ENCODE data around the gene CASTOR2.
"Not testable (repeated sequence)": the region's sequence is repeated elsewhere in the genome, so short reads cannot be mapped to it uniquely, and the experiment has no call there.

The CASTOR2 gene

DNA sequence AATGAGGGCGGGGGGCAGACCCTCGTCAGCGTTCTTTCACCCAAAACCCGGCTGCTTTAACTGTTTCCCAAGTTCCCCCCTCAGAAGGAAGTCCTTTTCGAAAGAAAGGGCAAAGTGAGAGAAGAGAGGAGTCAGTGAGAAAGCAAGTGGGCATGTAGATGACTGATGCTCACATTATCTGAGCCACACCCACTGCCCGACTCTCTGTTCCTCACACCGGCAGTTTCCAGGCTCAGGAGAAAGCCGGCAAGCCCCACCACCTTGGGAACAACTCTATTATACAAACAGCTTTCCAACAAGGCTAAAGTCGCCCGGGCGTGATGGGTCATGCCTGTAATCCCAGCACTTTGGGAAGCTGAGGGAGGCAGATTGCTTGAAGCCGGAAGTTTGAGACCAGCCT, 86.0 kb downstream of the CASTOR2 start:
- no peak for DNase-seq
- no peak for ATAC-seq

DNA sequence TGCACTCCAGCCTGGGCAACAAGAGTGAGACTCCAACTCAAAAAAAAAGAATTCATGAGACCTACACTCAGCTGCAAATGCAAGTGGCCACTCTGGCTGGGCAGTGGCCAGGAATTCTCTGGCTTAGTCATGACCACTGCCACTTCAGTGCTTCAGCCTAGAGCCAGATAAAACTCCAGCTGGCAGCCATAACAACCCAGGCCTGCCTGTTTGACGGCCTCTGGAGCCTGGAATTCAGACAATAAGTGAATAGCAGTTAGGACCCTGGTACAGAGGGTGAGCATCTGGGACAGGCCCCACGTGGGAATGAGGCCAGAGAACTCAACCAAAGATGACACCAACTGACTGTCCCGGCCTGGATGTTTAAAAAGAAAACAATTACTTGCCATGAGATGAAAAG, 90.2 kb downstream of the CASTOR2 start:
- no peak for ATAC-seq
- DNase-seq, result no peak

DNA sequence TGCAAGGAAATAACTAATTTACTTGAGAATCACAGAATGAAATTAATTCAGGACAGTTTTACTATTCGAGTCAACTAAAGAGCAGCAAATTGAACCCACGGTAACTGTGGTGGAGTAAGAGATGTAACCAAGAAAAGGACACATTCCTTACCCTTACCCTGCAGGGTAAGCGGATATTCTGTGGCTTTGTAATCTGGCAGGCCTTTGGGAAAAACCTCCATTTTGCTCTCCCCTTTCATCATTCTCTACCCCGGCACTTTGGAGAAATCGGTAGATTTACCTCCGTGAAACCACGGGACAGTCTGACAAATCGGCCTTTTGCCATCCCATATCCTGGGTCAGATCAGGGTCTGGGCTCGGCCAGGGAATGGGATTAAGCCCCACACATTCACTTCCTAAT, 90.7 kb downstream of the CASTOR2 start:
- ATAC-seq (no peak), DNase-seq (no peak)

DNA sequence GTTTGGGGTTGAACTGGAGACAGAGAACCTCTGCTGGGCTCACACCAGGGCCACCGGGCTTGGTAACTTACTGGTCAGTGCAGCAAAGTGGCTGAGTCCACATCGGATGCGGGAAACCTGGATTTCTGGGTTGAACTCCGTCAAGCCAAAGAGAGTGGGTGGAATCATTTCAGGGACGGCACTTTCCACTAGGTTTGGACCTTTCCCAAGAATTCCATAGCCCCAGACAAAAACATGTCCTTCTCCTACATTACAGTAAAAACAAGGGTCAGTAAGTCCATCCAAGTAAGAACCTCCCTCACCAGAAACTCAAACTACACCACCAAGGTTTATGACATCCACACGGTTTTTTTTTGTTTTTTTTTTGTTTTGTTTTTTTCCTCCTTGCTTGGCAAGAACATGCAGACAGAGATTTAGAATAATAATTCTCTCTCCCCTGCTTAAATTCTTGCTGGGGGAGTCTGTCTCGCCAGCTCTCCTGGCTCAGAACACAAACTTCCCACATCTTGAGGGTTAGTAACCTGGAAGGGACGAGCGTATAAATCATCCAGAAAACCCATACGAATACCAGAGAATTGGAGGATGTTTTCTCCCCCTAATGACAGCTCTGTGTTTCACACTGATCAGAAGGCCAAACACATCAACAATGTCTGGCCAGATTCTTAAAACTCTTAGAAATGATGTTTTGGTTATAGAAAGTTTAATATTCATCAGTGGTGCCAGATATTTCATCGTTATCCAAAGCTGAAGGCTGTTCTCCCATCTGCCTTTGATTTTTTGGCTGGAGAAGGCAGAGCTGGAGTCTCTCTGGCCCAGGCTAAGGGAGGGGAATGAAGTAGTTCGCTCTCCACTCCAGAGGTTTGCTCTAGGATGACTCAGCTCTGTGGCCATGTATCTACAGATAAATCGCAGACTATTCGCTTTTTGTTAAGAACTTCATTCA, 91.6 kb downstream of the CASTOR2 start:
- ATAC-seq, result no peak
- DNase-seq, result no peak

DNA sequence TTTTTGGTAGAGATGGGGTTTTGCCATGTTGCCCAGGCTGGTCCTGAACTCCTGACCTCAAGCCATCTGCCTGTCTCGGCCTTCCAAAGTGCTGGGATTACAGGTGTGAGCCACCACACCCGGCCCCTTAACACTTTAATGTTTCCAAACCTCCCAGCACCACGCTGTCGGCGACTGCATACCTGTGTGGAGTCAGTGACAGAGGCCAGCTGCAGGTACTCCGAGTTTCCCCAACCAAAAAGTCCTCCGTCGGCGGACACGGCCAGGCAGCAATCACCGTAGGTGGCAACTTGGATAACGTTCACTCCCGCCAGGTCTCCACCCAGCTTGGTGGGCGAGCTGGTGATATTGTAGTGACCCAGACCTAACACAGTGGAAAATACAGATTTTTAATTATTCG, 93.9 kb downstream of the CASTOR2 start:
- ATAC-seq (no peak), DNase-seq (no peak)

DNA sequence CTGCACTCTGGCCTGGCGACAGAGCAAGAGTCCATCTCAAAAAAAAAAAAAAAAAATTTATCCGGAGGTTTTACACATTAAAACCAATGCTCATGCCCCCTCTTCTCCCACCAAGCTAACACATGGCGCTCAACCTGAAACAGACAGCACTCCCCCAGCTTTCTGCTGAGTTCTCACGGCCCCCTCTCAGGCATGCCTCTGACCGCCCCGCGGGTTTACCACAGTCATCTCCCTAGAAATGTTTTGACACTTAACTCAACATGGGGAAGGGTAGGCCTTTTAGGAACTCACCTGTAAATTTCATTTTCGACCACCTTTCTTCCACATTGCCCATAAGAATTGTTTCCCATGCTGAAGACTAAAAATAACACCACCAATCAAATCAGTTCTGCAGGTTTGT, 99.8 kb downstream of the CASTOR2 start:
- DNase-seq (no peak), ATAC-seq (no peak)

DNA sequence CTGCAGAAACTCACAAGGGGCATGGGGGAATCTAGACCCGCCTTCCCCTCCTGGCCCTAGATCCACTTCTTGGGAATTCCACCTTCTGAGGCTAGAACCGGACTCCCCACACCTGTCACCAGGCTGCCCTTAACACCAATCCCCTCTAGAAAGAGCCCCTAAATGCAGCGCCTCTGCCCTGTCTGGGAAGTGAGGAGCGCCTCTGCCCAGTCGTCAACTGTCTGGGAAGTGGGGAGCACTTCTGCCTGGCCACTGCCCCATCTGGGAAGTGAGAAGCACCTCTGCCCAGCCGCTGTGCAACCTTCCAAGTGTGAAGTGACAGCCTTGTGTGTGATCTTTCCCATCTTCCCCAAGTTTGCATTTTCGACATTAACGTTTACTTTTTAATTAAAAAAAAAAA, 100.3 kb downstream of the CASTOR2 start:
- DNase-seq (no peak), ATAC-seq (no peak)

DNA sequence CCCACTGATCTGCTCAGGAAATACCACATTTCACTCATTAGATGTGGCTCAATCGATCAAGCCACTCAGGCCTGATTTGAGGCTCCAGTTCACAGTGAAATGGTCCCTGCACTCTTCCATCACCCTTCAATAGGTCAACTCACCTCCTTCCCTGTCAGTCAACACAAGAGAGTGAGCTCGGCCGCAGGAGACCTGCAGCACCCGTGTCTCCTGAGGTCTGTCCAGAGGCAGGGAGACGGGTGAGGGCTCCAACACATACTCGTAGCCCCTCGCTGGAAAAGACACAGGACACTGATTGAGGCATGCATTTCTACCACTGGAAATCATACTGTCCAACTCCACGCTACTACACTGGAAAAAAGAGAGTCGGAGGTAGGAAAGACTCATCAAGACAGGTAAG, 102.0 kb downstream of the CASTOR2 start:
- ATAC-seq, result no peak
- no peak for DNase-seq

DNA sequence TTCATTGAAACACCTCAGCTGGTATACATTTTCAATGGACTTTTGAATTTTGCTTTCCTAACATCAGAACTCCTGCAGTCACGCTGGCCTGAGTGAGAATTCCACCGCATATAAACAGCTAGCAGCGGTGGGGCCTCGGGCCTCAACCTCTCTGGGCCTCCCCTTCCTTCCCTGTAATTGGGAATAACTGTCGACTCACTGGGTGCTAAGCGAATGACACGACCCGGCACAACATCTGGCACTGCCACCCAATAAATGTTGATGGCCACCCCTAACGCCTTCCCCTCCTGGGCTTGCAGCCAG, 108.4 kb downstream of the CASTOR2 start:
- ATAC-seq, result no peak

DNA sequence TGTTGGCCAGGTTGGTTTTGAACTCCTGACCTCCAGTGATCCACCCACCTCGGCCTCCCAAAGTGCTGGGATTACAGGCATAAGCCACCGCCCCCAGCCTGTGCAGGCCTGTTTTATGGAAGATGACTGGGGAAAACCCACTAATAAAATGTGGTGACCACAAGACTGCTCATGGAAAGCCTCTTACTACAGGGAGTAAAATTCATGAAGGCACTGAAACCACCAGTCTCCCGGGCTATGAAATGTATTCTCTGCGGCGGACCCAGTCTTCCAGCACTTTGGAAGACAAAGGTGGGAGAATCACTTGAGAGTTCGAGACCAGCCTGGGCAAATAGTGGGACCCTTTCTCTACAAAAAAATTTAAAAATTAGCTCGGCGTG, 109.7 kb downstream of the CASTOR2 start:
- DNase-seq, ATAC-seq: not testable (repeated sequence)

More for the DNA sequence above, 108.4 kb downstream of the CASTOR2 start:
- no peak for DNase-seq

Data from stimulated activated naive CD8-positive, alpha-beta T cell treated with anti-CD3 and anti-CD28 coated beads, Interleukin-15, Interleukin-2, amounts not matched to agents 100 U/mL and 50 U/mL, for 24 hours (primary cell).